HEK293 (cell line): ENCODE measurements around the gene CRIM1.

Experiments
- CTCF ChIA-PET: fragments of 350-600 bp; formaldehyde crosslinking; extraction: SDS; loops from one replicate; lab custom pipeline; 2021; ENCODE audit warnings: antibody characterized with exemption; lab: Yijun Ruan, JAX
- POLR2A ChIA-PET: fragments of 300-600 bp; formaldehyde crosslinking; extraction: SDS; loops from one replicate; lab custom pipeline; 2020; ENCODE audit warnings: antibody characterized with exemption, inconsistent platforms; lab: Yijun Ruan, JAX
- H3K27ac ChIP-seq: fragments of 200-500 bp; sonication (Bioruptor generic); 2 replicates; pipeline ENCODE4 v1.5.1; 2014; ENCODE audit warnings: low read depth, low read length, control low read depth, inconsistent platforms; ENCODE audit errors: extremely low read depth
- H3K36me3 ChIP-seq, 2 experiments: fragments of 200-500 bp in 1 of 2; sonication (Bioruptor generic) in 1 of 2; 1 replicate in 1 of 2; 2 replicates in 1 of 2; pipeline ENCODE4 v1.5.1; 2014 to 2017; ENCODE audit warnings: inconsistent platforms in 2 of 2, low read length in 2 of 2; ENCODE audit not compliant: control insufficient read depth in 2 of 2, insufficient read depth in 1 of 2
- H3K4me1 ChIP-seq: fragments of 200-500 bp; sonication (Bioruptor generic); 2 replicates; pipeline ENCODE4 v1.5.1; 2014; ENCODE audit warnings: mild to moderate bottlenecking, low read length, inconsistent platforms; ENCODE audit not compliant: control insufficient read depth, insufficient read depth
- H3K4me3 ChIP-seq: 2 replicates; pipeline ENCODE4 v1.5.1; 2011; ENCODE audit warnings: low read depth, mild to moderate bottlenecking, control low read depth, low read length, moderate library complexity
- H3K9me3 ChIP-seq: fragments of 200-500 bp; sonication (Bioruptor generic); 2 replicates; pipeline ENCODE4 v1.5.1; 2014; ENCODE audit warnings: low read depth, low read length, inconsistent platforms; ENCODE audit not compliant: control insufficient read depth, insufficient read depth
- BCL11A ChIP-seq: fragments of 450-650 bp; formaldehyde crosslinking; IDR thresholded peaks from 2 replicates; pipeline ENCODE4 v1.5.1; 2016; ENCODE audit warnings: low read depth, missing biosample characterization, missing genetic modification characterization
- GLI4 ChIP-seq: fragments of 450-650 bp; formaldehyde crosslinking; IDR thresholded peaks from 2 replicates; pipeline ENCODE4 v1.5.1; 2016; ENCODE audit warnings: missing biosample characterization, missing genetic modification characterization
- KLF7 ChIP-seq: fragments of 450-650 bp; formaldehyde crosslinking; IDR thresholded peaks from 2 replicates; pipeline ENCODE4 v1.5.1; 2016; ENCODE audit warnings: missing biosample characterization, missing genetic modification characterization, borderline replicate concordance
- OSR2 ChIP-seq: fragments of 450-650 bp; formaldehyde crosslinking; IDR thresholded peaks from 2 replicates; pipeline ENCODE4 v1.5.1; 2016; ENCODE audit warnings: missing biosample characterization, missing genetic modification characterization
- SETDB1 ChIP-seq: IDR thresholded peaks from one replicate; pipeline ENCODE4 v1.6.1; 2017; ENCODE audit warnings: mild to moderate bottlenecking, low read length, moderate library complexity, mixed read lengths; ENCODE audit not compliant: insufficient read length
- ZNF114 ChIP-seq: fragments of 450-650 bp; formaldehyde crosslinking; IDR thresholded peaks from 2 replicates; pipeline ENCODE4 v1.5.0; 2017; ENCODE audit warnings: missing biosample characterization, missing genetic modification characterization
- ZNF146 ChIP-seq: fragments of 450-650 bp; formaldehyde crosslinking; IDR thresholded peaks from 2 replicates; pipeline ENCODE4 v1.5.1; 2016; ENCODE audit warnings: missing biosample characterization, missing genetic modification characterization
- ZNF37A ChIP-seq: fragments of 450-650 bp; IDR thresholded peaks from 2 replicates; pipeline ENCODE4 v1.5.1; 2018; ENCODE audit warnings: missing biosample characterization, missing genetic modification characterization
- ZNF394 ChIP-seq: fragments of 450-650 bp; formaldehyde crosslinking; IDR thresholded peaks from 2 replicates; pipeline ENCODE4 v1.5.1; 2016; ENCODE audit warnings: missing biosample characterization, missing genetic modification characterization, mild to moderate bottlenecking, moderate library complexity, borderline replicate concordance
- ZNF423 ChIP-seq: fragments of 450-650 bp; formaldehyde crosslinking; IDR thresholded peaks from 2 replicates; pipeline ENCODE4 v1.5.1; 2016; ENCODE audit warnings: missing biosample characterization, missing genetic modification characterization
- ZNF529 ChIP-seq: fragments of 450-650 bp; formaldehyde crosslinking; IDR thresholded peaks from 2 replicates; pipeline ENCODE4 v1.5.1; 2017; ENCODE audit warnings: missing genetic modification characterization, missing biosample characterization; ENCODE audit not compliant: insufficient replicate concordance
- ZNF621 ChIP-seq: fragments of 450-650 bp; formaldehyde crosslinking; IDR thresholded peaks from 2 replicates; pipeline ENCODE4 v1.5.1; 2017; ENCODE audit warnings: missing biosample characterization, missing genetic modification characterization
- ZNF626 ChIP-seq: fragments of 450-650 bp; sonication (Bioruptor Pico); formaldehyde crosslinking; IDR thresholded peaks from 2 replicates; pipeline ENCODE4 v1.5.1; 2018; ENCODE audit warnings: missing biosample characterization, missing genetic modification characterization, inconsistent platforms
- ZNF654 ChIP-seq: fragments of 450-650 bp; formaldehyde crosslinking; IDR thresholded peaks from 2 replicates; pipeline ENCODE4 v1.5.1; 2016; ENCODE audit warnings: low read depth, missing biosample characterization, missing genetic modification characterization
- ZNF707 ChIP-seq: fragments of 450-650 bp; formaldehyde crosslinking; IDR thresholded peaks from 2 replicates; pipeline ENCODE4 v1.5.1; 2016; ENCODE audit warnings: missing biosample characterization, missing genetic modification characterization
- ZSCAN16 ChIP-seq: fragments of 450-650 bp; formaldehyde crosslinking; IDR thresholded peaks from 2 replicates; pipeline ENCODE4 v1.5.1; 2016; ENCODE audit warnings: missing biosample characterization, missing genetic modification characterization
- TF ChIP-seq, protein P1 (sequence below): fragments of 450-650 bp; formaldehyde crosslinking; IDR thresholded peaks from 2 replicates; pipeline ENCODE4 v1.5.1; 2016; ENCODE audit warnings: missing biosample characterization, missing genetic modification characterization
- TF ChIP-seq, protein P2 (sequence below): fragments of 450-650 bp; formaldehyde crosslinking; IDR thresholded peaks from 2 replicates; pipeline ENCODE4 v1.5.1; 2016; ENCODE audit warnings: missing biosample characterization, missing genetic modification characterization
- TF ChIP-seq, protein P3 (sequence below): fragments of 450-650 bp; formaldehyde crosslinking; IDR thresholded peaks from 2 replicates; pipeline ENCODE4 v1.5.1; 2016; ENCODE audit warnings: missing biosample characterization, missing genetic modification characterization
- TF ChIP-seq, protein P4 (sequence below): fragments of 450-650 bp; formaldehyde crosslinking; IDR thresholded peaks from 2 replicates; pipeline ENCODE4 v1.5.1; 2016; ENCODE audit warnings: missing biosample characterization, missing genetic modification characterization
- TF ChIP-seq, protein P5 (sequence below): fragments of 450-650 bp; formaldehyde crosslinking; IDR thresholded peaks from 2 replicates; pipeline ENCODE4 v1.5.1; 2016; ENCODE audit warnings: missing biosample characterization, missing genetic modification characterization
- TF ChIP-seq, protein P6 (sequence below): fragments of 450-650 bp; formaldehyde crosslinking; IDR thresholded peaks from 2 replicates; pipeline ENCODE4 v1.5.1; 2016; ENCODE audit warnings: missing biosample characterization, missing genetic modification characterization, borderline replicate concordance

CRIM1 gene

DNA sequence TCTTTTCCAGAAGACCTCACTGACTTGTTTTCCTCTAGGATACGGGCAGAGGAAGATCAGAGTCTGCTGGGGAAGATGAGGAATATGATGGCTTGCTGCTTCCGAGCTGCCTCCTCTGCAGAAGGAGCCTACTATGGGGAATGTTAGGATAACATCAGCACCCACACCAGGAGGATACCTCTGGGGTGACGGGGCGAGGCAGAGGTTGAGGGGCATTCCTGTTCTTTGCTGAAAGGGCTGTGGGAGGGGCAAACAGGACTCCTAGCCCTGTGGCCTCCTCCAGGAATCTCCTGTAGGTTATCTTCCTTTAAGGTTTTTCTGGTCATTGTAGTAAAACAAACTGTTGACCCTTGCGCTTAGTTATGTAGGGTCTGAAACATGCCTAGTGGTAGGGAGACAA, 102.5 kb downstream of the CRIM1 start:
- peaks cover 10% of the 10 kb centered on the region; the same call in 1 of the 2 replicates for H3K4me1 ChIP-seq
- peaks cover 0 to 6% of the 10 kb centered on the region in 2 experiments; a peak in 2 of 3 replicates for H3K36me3 ChIP-seq
- no peak overlapping the region for H3K27ac ChIP-seq
- H3K4me3 ChIP-seq, result no peak overlapping the region
- TF ChIP-seq, protein P1, sequence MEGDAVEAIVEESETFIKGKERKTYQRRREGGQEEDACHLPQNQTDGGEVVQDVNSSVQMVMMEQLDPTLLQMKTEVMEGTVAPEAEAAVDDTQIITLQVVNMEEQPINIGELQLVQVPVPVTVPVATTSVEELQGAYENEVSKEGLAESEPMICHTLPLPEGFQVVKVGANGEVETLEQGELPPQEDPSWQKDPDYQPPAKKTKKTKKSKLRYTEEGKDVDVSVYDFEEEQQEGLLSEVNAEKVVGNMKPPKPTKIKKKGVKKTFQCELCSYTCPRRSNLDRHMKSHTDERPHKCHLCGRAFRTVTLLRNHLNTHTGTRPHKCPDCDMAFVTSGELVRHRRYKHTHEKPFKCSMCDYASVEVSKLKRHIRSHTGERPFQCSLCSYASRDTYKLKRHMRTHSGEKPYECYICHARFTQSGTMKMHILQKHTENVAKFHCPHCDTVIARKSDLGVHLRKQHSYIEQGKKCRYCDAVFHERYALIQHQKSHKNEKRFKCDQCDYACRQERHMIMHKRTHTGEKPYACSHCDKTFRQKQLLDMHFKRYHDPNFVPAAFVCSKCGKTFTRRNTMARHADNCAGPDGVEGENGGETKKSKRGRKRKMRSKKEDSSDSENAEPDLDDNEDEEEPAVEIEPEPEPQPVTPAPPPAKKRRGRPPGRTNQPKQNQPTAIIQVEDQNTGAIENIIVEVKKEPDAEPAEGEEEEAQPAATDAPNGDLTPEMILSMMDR (tag by site-specific recombination), result no peak
- TF ChIP-seq ZNF626 (tag by site-specific recombination) (no peak), ZNF37A (no peak), ZNF621 (tag by site-specific recombination) (no peak), GLI4 (tag by site-specific recombination) (no peak), OSR2 (tag by site-specific recombination) (no peak), ZNF394 (no peak), ZNF114 (tag by site-specific recombination) (no peak), ZNF146 (tag by site-specific recombination) (no peak), ZSCAN16 (tag by site-specific recombination) (no peak), ZNF529 (tag by site-specific recombination) (no peak), ZNF423 (tag by site-specific recombination) (no peak)
- TF ChIP-seq, protein P2, sequence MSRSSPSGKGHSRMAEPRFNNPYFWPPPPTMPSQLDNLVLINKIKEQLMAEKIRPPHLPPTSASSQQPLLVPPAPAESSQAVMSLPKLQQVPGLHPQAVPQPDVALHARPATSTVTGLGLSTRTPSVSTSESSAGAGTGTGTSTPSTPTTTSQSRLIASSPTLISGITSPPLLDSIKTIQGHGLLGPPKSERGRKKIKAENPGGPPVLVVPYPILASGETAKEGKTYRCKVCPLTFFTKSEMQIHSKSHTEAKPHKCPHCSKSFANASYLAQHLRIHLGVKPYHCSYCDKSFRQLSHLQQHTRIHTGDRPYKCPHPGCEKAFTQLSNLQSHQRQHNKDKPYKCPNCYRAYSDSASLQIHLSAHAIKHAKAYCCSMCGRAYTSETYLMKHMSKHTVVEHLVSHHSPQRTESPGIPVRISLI (tag by site-specific recombination), result no peak
- TF ChIP-seq, protein P3, sequence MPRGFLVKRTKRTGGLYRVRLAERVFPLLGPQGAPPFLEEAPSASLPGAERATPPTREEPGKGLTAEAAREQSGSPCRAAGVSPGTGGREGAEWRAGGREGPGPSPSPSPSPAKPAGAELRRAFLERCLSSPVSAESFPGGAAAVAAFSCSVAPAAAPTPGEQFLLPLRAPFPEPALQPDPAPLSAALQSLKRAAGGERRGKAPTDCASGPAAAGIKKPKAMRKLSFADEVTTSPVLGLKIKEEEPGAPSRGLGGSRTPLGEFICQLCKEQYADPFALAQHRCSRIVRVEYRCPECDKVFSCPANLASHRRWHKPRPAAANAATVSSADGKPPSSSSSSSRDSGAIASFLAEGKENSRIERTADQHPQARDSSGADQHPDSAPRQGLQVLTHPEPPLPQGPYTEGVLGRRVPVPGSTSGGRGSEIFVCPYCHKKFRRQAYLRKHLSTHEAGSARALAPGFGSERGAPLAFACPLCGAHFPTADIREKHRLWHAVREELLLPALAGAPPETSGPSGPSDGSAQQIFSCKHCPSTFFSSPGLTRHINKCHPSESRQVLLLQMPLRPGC, result no peak
- H3K9me3 ChIP-seq, result no peaks in the 10 kb centered on the region
- ChIA-PET POLR2A (interaction anchor here (0.6 to 0.8 kb wide), 3 partner anchors 16 to 78 kb away, joined by 4 read pairs; no protein-coding TSS in a partner anchor), CTCF (no interaction called here)

DNA sequence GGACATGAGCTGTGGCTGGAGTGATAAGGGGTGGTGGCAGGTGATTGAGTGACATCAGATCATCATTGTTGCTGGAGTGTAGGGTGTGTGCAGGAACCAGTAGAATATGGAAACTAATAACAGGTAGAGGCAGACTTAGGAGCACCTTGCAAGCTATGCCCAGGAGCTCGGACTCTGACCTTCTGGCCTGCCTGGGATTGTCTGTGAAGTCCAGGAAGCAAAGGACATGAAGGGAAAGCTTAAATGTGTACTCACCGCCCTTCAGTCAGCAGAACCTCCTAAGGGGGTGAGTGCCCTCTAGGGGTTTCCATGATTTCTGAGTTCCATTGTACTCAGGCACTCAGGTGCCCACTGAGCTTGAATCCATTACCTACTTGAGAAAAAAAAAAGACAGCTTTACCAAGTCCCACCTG, 104.2 kb downstream of the CRIM1 start:
- peaks cover 0 to 14% of the 10 kb centered on the region in 2 experiments; a peak in 2 of 3 replicates for H3K36me3 ChIP-seq
- no peaks in the 10 kb centered on the region for H3K9me3 ChIP-seq
- H3K4me1 ChIP-seq, result peaks cover 11% of the 10 kb centered on the region; the same call in 1 of the 2 replicates
- CTCF ChIA-PET, result interaction anchor here (0.6 to 2.9 kb wide), 28 partner anchors 9 to 199 kb away, joined by 3 to 18 read pairs (median 4); no protein-coding TSS in a partner anchor
- POLR2A ChIA-PET, result interaction anchor here (0.8 kb wide), 1 partner anchor 104 kb away, joined by 3 read pairs; the partner anchor contains the start of gene CRIM1
- H3K4me3 ChIP-seq, result no peak overlapping the region
- H3K27ac ChIP-seq, result no peak overlapping the region
- TF ChIP-seq SETDB1, result no peak
- no peak for TF ChIP-seq KLF7 (tag by site-specific recombination)
- TF ChIP-seq, protein P4, sequence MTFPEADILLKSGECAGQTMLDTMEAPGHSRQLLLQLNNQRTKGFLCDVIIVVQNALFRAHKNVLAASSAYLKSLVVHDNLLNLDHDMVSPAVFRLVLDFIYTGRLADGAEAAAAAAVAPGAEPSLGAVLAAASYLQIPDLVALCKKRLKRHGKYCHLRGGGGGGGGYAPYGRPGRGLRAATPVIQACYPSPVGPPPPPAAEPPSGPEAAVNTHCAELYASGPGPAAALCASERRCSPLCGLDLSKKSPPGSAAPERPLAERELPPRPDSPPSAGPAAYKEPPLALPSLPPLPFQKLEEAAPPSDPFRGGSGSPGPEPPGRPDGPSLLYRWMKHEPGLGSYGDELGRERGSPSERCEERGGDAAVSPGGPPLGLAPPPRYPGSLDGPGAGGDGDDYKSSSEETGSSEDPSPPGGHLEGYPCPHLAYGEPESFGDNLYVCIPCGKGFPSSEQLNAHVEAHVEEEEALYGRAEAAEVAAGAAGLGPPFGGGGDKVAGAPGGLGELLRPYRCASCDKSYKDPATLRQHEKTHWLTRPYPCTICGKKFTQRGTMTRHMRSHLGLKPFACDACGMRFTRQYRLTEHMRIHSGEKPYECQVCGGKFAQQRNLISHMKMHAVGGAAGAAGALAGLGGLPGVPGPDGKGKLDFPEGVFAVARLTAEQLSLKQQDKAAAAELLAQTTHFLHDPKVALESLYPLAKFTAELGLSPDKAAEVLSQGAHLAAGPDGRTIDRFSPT (tag by site-specific recombination), result no peak
- no peak for TF ChIP-seq BCL11A
- TF ChIP-seq ZNF707 (tag by site-specific recombination), result no peak
- TF ChIP-seq, protein P5, sequence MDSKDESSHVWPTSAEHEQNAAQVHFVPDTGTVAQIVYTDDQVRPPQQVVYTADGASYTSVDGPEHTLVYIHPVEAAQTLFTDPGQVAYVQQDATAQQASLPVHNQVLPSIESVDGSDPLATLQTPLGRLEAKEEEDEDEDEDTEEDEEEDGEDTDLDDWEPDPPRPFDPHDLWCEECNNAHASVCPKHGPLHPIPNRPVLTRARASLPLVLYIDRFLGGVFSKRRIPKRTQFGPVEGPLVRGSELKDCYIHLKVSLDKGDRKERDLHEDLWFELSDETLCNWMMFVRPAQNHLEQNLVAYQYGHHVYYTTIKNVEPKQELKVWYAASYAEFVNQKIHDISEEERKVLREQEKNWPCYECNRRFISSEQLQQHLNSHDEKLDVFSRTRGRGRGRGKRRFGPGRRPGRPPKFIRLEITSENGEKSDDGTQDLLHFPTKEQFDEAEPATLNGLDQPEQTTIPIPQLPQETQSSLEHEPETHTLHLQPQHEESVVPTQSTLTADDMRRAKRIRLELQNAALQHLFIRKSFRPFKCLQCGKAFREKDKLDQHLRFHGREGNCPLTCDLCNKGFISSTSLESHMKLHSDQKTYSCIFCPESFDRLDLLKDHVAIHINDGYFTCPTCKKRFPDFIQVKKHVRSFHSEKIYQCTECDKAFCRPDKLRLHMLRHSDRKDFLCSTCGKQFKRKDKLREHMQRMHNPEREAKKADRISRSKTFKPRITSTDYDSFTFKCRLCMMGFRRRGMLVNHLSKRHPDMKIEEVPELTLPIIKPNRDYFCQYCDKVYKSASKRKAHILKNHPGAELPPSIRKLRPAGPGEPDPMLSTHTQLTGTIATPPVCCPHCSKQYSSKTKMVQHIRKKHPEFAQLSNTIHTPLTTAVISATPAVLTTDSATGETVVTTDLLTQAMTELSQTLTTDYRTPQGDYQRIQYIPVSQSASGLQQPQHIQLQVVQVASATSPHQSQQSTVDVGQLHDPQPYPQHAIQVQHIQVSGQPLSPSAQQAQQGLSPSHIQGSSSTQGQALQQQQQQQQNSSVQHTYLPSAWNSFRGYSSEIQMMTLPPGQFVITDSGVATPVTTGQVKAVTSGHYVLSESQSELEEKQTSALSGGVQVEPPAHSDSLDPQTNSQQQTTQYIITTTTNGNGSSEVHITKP (tag by site-specific recombination), result no peak
- TF ChIP-seq, protein P6, sequence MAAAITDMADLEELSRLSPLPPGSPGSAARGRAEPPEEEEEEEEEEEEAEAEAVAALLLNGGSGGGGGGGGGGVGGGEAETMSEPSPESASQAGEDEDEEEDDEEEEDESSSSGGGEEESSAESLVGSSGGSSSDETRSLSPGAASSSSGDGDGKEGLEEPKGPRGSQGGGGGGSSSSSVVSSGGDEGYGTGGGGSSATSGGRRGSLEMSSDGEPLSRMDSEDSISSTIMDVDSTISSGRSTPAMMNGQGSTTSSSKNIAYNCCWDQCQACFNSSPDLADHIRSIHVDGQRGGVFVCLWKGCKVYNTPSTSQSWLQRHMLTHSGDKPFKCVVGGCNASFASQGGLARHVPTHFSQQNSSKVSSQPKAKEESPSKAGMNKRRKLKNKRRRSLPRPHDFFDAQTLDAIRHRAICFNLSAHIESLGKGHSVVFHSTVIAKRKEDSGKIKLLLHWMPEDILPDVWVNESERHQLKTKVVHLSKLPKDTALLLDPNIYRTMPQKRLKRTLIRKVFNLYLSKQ, result no peak
- TF ChIP-seq ZNF114 (tag by site-specific recombination), result no peak
- TF ChIP-seq ZNF654 (tag by site-specific recombination), result peak; percentile 45
